Lung (tissue), 12 donors: Measurements from ENCODE around the gene CYGB. TPM values are rescaled to one million over a fixed set of nuclear protein-coding genes. Genes with fewer than 3 reads are reported as not detected.
"Not testable (repeated sequence)": the region's sequence is repeated elsewhere in the genome, so short reads cannot be mapped to it uniquely, and the experiment has no call there.

Experiments
- ATAC-seq: fragments of 200-7000 bp; cut with Tn5 transposase; one replicate; pipeline ENCODE4 v1.9.1; 2020; ENCODE audit warnings: moderate number of reproducible peaks; ENCODE audit not compliant: insufficient read depth, low FRiP score
- DNase-seq, 3 donors: peaks; one replicate each; pipeline ENCODE4 v3.0.0-alpha.2; 2013 to 2017
- H3K27ac ChIP-seq, 2 donors: one replicate each; pipeline ENCODE4 v1.5.1; 2013; ENCODE audit warnings: mild to moderate bottlenecking in 2 of 2, moderate library complexity in 2 of 2, control low read depth in 1 of 2, inconsistent platforms in 1 of 2, low read depth in 1 of 2, low read length in 1 of 2
- H3K27me3 ChIP-seq, 3 donors: one replicate each; pipeline ENCODE4 v1.5.1; 2013; ENCODE audit warnings: low read length in 2 of 3; ENCODE audit not compliant: control insufficient read depth in 3 of 3, insufficient read depth in 3 of 3
- H3K36me3 ChIP-seq, 4 donors: one replicate each; pipeline ENCODE4 v1.5.1; 2013; ENCODE audit warnings: low read length in 4 of 4, mild to moderate bottlenecking in 1 of 4, moderate library complexity in 1 of 4; ENCODE audit not compliant: control insufficient read depth in 4 of 4, insufficient read depth in 4 of 4
- H3K4me1 ChIP-seq, 5 donors: one replicate each; pipeline ENCODE4 v1.5.1; 2013; ENCODE audit warnings: low read length in 5 of 5, mild to moderate bottlenecking in 2 of 5, moderate library complexity in 1 of 5; ENCODE audit not compliant: control insufficient read depth in 5 of 5, insufficient read depth in 5 of 5
- H3K4me3 ChIP-seq: one replicate; pipeline ENCODE4 v1.5.1; 2013; ENCODE audit warnings: mild to moderate bottlenecking, control low read depth, moderate library complexity
- H3K9ac ChIP-seq, 2 donors: one replicate each; pipeline ENCODE4 v1.5.1; 2013; ENCODE audit warnings: low read length in 2 of 2, control low read depth in 1 of 2; ENCODE audit not compliant: insufficient read depth in 1 of 2
- H3K9me3 ChIP-seq, 4 donors: one replicate each; pipeline ENCODE4 v1.5.1; 2013; ENCODE audit warnings: low read length in 3 of 4, mild to moderate bottlenecking in 1 of 4, moderate library complexity in 1 of 4; ENCODE audit not compliant: control insufficient read depth in 4 of 4, insufficient read depth in 3 of 4
- CTCF ChIP-seq: IDR thresholded peaks from 2 replicates; pipeline ENCODE4 v1.5.1; 2012; ENCODE audit warnings: mild to moderate bottlenecking; ENCODE audit errors: control extremely low read depth, extremely low read depth
- WGBS, 2 donors: extraction: QIAGEN DNeasy Blood & Tissue Kit; methylation state at CpG; one replicate each; pipeline ENCODE4 v1.1.7; 2013; 5-methylcytosine and 5-hydroxymethylcytosine counted together
- polyA plus RNA-seq, 2 donors: library from polyadenylated mRNA; stranded (reverse); fragments of 200-250 nt; gene quantifications; one replicate each; pipeline ENCODE4 v1.2.1, GENCODE V29; 2013
- total RNA-seq, 2 donors: library from RNA; depleted of rRNA in 1 of 2; stranded (reverse); fragments of >200 nt in 1 of 2; gene quantifications; one replicate each; pipeline ENCODE4 v1.2.1, GENCODE V29; 2014 to 2021
- donor health status: control.
- donor health status: control.
- donor health status: Bipolar disorder and iron deficiency.
- donor health status: healthy.
- donor health status: DM: yes; HTN: yes; CAD: no.

The CYGB gene
- total and polyA plus RNA-seq, 4 donors: 15.9 to 30.4 (median 20.7) TPM

GRCh38 chr17:76515274-76515949 is 22.1 kb downstream of the CYGB start:
- ATAC-seq (peak; percentile 81), DNase-seq (peak; percentile 55 to 83 (median 69))
- Histone ChIP-seq H3K27me3 (no peaks in the 10 kb centered on the region), H3K36me3 (no peaks in the 10 kb centered on the region), H3K9ac (peak overlapping the region in 1 of 2 donors; percentile 30), H3K27ac (peak overlapping the region; percentile 46 to 76), H3K9me3 (no peaks in the 10 kb centered on the region), H3K4me3 (no peak overlapping the region), H3K4me1 (peaks cover 0 to 32% (median 12%) of the 10 kb centered on the region in 5 donors)
- TF ChIP-seq CTCF: no peak
- WGBS, 2 donors: 26 to 36% methylated on average over 22 of the region's 22 CpGs

- not testable (repeated sequence) for H3K4me3 ChIP-seq, DNase-seq, H3K9me3 ChIP-seq, H3K9ac ChIP-seq, H3K27me3 ChIP-seq, H3K27ac ChIP-seq, H3K36me3 ChIP-seq, ATAC-seq
- H3K4me1 ChIP-seq: peaks cover 0 to 26% (median 10%) of the 10 kb centered on the region in 5 donors
- WGBS, 2 donors: 96 to 98% methylated on average over 6 of the region's 6 CpGs
Measured at GRCh38 chr17:76514355-76514754, 23.2 kb downstream of the CYGB start.

GRCh38 chr17:76513306-76513692 is 24.2 kb downstream of the CYGB start:
- no peak for TF ChIP-seq CTCF
- H3K4me1 ChIP-seq: peaks cover 0 to 23% (median 5%) of the 10 kb centered on the region in 5 donors
- ATAC-seq (no peak), DNase-seq (no peak)
- H3K27me3 ChIP-seq: no peaks in the 10 kb centered on the region
- 72 to 79% methylated on average over 6 of the region's 6 CpGs for WGBS, 2 donors
- no peak overlapping the region for H3K4me3 ChIP-seq
- H3K36me3 ChIP-seq: no peaks in the 10 kb centered on the region
- no peak overlapping the region for H3K9ac ChIP-seq
- no peak overlapping the region for H3K27ac ChIP-seq
- no peaks in the 10 kb centered on the region for H3K9me3 ChIP-seq

- TF ChIP-seq CTCF: no peak
- WGBS, 2 donors: 84 to 88% methylated on average over 22 of the region's 22 CpGs
- H3K9ac ChIP-seq: no peak overlapping the region
Measured at GRCh38 chr17:76512366-76513305, 24.9 kb downstream of the CYGB start.

More at GRCh38 chr17:76512366-76513305, 24.9 kb downstream of the CYGB start:
- H3K9me3 ChIP-seq: no peaks in the 10 kb centered on the region
- DNase-seq (no peak), ATAC-seq (no peak)
- H3K4me1 ChIP-seq: peaks cover 0 to 23% (median 5%) of the 10 kb centered on the region in 5 donors
- no peaks in the 10 kb centered on the region for H3K36me3 ChIP-seq
- H3K4me3 ChIP-seq: no peak overlapping the region
- H3K27ac ChIP-seq: no peak overlapping the region
- no peaks in the 10 kb centered on the region for H3K27me3 ChIP-seq
